Type B pancreatic cell (in vitro differentiated cells): ENCODE data around the gene ATP5F1D. TPM values are rescaled to one million over a fixed set of nuclear protein-coding genes. Genes with fewer than 3 reads are reported as not detected.

Experiments used
- DNase-seq: peaks from one replicate; pipeline ENCODE4 v3.0.0; 2021; ENCODE audit warnings: mixed read lengths; ENCODE audit not compliant: unreplicated experiment; ENCODE audit errors: extremely low spot score
- H3K27ac Mint-ChIP-seq: 2 replicates; pipeline ENCODE4 v1.8.0; 2021; ENCODE audit warnings: mild to moderate bottlenecking, mixed read lengths
- H3K27me3 Mint-ChIP-seq: 2 replicates; pipeline ENCODE4 v1.8.0; 2021; ENCODE audit warnings: mixed read lengths
- H3K36me3 Mint-ChIP-seq: 2 replicates; pipeline ENCODE4 v1.8.0; 2021; ENCODE audit warnings: mixed read lengths
- H3K4me1 Mint-ChIP-seq: one replicate; pipeline ENCODE4 v1.8.0; 2021; ENCODE audit warnings: mixed read lengths; ENCODE audit not compliant: unreplicated experiment
- H3K4me3 Mint-ChIP-seq: 2 replicates; pipeline ENCODE4 v1.8.0; 2021; ENCODE audit warnings: mild to moderate bottlenecking, mixed read lengths
- H3K9me3 Mint-ChIP-seq: 2 replicates; pipeline ENCODE4 v1.8.0; 2021; ENCODE audit warnings: mixed read lengths
- CTCF ChIP-seq: fragments of 200-600 bp; sonication (generic); conservative IDR thresholded peaks from 2 replicates; pipeline ENCODE4 v1.5.0; 2021; ENCODE audit warnings: antibody characterized with exemption, mild to moderate bottlenecking
- total RNA-seq: library from RNA; stranded (reverse); gene quantifications from 2 replicates; pipeline ENCODE4 v1.2.1, GENCODE V29; 2021; ENCODE audit warnings: low replicate concordance

ATP5F1D gene
- total RNA-seq, 1 donor from 2014 or later, result 165 TPM

GRCh38 chr19:1219786-1220476 is 21.6 kb upstream of the ATP5F1D start:
- no peaks in the 10 kb centered on the region for H3K9me3 Mint-ChIP-seq
- DNase-seq, result no peak
- no peaks in the 10 kb centered on the region for H3K36me3 Mint-ChIP-seq
- TF ChIP-seq CTCF, result no peak
- H3K27me3 Mint-ChIP-seq, result no peaks in the 10 kb centered on the region
- no peak overlapping the region for H3K4me3 Mint-ChIP-seq
- no peak overlapping the region for H3K27ac Mint-ChIP-seq
- H3K4me1 Mint-ChIP-seq, result no peaks in the 10 kb centered on the region

GRCh38 chr19:1220477-1220930 is 21.0 kb upstream of the ATP5F1D start:
- no peaks in the 10 kb centered on the region for H3K36me3 Mint-ChIP-seq
- no peaks in the 10 kb centered on the region for H3K9me3 Mint-ChIP-seq
- no peak overlapping the region for H3K27ac Mint-ChIP-seq
- no peak overlapping the region for H3K4me3 Mint-ChIP-seq
- TF ChIP-seq CTCF, result peak; percentile 20
- no peak for DNase-seq
- H3K4me1 Mint-ChIP-seq, result no peaks in the 10 kb centered on the region
- H3K27me3 Mint-ChIP-seq, result no peaks in the 10 kb centered on the region

- TF ChIP-seq CTCF, result peak; percentile 75
- Mint-ChIP-seq H3K4me3 (no peak overlapping the region), H3K9me3 (no peaks in the 10 kb centered on the region), H3K27ac (no peak overlapping the region), H3K27me3 (no peaks in the 10 kb centered on the region), H3K36me3 (no peaks in the 10 kb centered on the region), H3K4me1 (no peaks in the 10 kb centered on the region)
- DNase-seq, result no peak
Observed at GRCh38 chr19:1220976-1221903, 20.3 kb upstream of the ATP5F1D start.

GRCh38 chr19:1221904-1222255 is 19.7 kb upstream of the ATP5F1D start:
- TF ChIP-seq CTCF, result no peak
- no peak for DNase-seq
- Mint-ChIP-seq H3K4me3 (no peak overlapping the region), H3K27me3 (no peaks in the 10 kb centered on the region), H3K27ac (no peak overlapping the region), H3K9me3 (no peaks in the 10 kb centered on the region), H3K4me1 (no peaks in the 10 kb centered on the region), H3K36me3 (no peaks in the 10 kb centered on the region)

- no peak for TF ChIP-seq CTCF
- Mint-ChIP-seq H3K27me3 (no peaks in the 10 kb centered on the region), H3K27ac (no peak overlapping the region), H3K9me3 (no peaks in the 10 kb centered on the region), H3K4me3 (no peak overlapping the region), H3K36me3 (no peaks in the 10 kb centered on the region), H3K4me1 (no peaks in the 10 kb centered on the region)
- no peak for DNase-seq
Observed at GRCh38 chr19:1222394-1222793, 19.2 kb upstream of the ATP5F1D start.
